HEK293 (cell line): Measurements from ENCODE around the gene NLGN1.

Experiments
- CTCF ChIA-PET: fragments of 350-600 bp; formaldehyde crosslinking; extraction: SDS; loops from one replicate; lab custom pipeline; 2021; ENCODE audit warnings: antibody characterized with exemption; lab: Yijun Ruan, JAX
- POLR2A ChIA-PET: fragments of 300-600 bp; formaldehyde crosslinking; extraction: SDS; loops from one replicate; lab custom pipeline; 2020; ENCODE audit warnings: antibody characterized with exemption, inconsistent platforms; lab: Yijun Ruan, JAX
- H3K27ac ChIP-seq: fragments of 200-500 bp; sonication (Bioruptor generic); 2 replicates; pipeline ENCODE4 v1.5.1; 2014; ENCODE audit warnings: low read depth, low read length, control low read depth, inconsistent platforms; ENCODE audit errors: extremely low read depth
- H3K36me3 ChIP-seq, 2 experiments: fragments of 200-500 bp in 1 of 2; sonication (Bioruptor generic) in 1 of 2; 1 replicate in 1 of 2; 2 replicates in 1 of 2; pipeline ENCODE4 v1.5.1; 2014 to 2017; ENCODE audit warnings: inconsistent platforms in 2 of 2, low read length in 2 of 2; ENCODE audit not compliant: control insufficient read depth in 2 of 2, insufficient read depth in 1 of 2
- H3K4me1 ChIP-seq: fragments of 200-500 bp; sonication (Bioruptor generic); 2 replicates; pipeline ENCODE4 v1.5.1; 2014; ENCODE audit warnings: mild to moderate bottlenecking, low read length, inconsistent platforms; ENCODE audit not compliant: control insufficient read depth, insufficient read depth
- H3K4me3 ChIP-seq: 2 replicates; pipeline ENCODE4 v1.5.1; 2011; ENCODE audit warnings: low read depth, mild to moderate bottlenecking, control low read depth, low read length, moderate library complexity
- H3K9me3 ChIP-seq: fragments of 200-500 bp; sonication (Bioruptor generic); 2 replicates; pipeline ENCODE4 v1.5.1; 2014; ENCODE audit warnings: low read depth, low read length, inconsistent platforms; ENCODE audit not compliant: control insufficient read depth, insufficient read depth
- ATF2 ChIP-seq: fragments of 450-650 bp; formaldehyde crosslinking; IDR thresholded peaks from 2 replicates; pipeline ENCODE4 v1.5.1; 2016; ENCODE audit warnings: missing biosample characterization, missing genetic modification characterization, low read depth
- KLF9 ChIP-seq: fragments of 450-650 bp; formaldehyde crosslinking; IDR thresholded peaks from 2 replicates; pipeline ENCODE4 v1.5.1; 2016; ENCODE audit warnings: missing biosample characterization, missing genetic modification characterization, low read depth
- PRDM1 ChIP-seq: fragments of 450-650 bp; formaldehyde crosslinking; IDR thresholded peaks from 2 replicates; pipeline ENCODE4; 2016; ENCODE audit warnings: missing biosample characterization, missing genetic modification characterization
- ZNF155 ChIP-seq: fragments of 450-650 bp; formaldehyde crosslinking; IDR thresholded peaks from 2 replicates; pipeline ENCODE4 v1.5.1; 2016; ENCODE audit warnings: missing biosample characterization, missing genetic modification characterization
- ZNF175 ChIP-seq: fragments of 450-650 bp; formaldehyde crosslinking; IDR thresholded peaks from 2 replicates; pipeline ENCODE4 v1.5.1; 2016; ENCODE audit warnings: missing biosample characterization, missing genetic modification characterization
- ZNF274 ChIP-seq, 2 experiments: fragments of 200-500 bp in 1 of 2; fragments of 450-650 bp in 1 of 2; sonication (Bioruptor generic) in 1 of 2; formaldehyde crosslinking in 1 of 2; IDR thresholded peaks; 2 replicates each; pipeline versions ENCODE4 v1.5.1 to v1.6.1; 2014 to 2016; ENCODE audit warnings: borderline replicate concordance in 1 of 2, inconsistent platforms in 1 of 2, low read length in 1 of 2, missing biosample characterization in 1 of 2, missing genetic modification characterization in 1 of 2
- ZNF292 ChIP-seq: fragments of 450-650 bp; formaldehyde crosslinking; IDR thresholded peaks from 2 replicates; pipeline ENCODE4 v1.5.1; 2016; ENCODE audit warnings: low read depth, missing biosample characterization, missing genetic modification characterization, borderline replicate concordance
- ZNF350 ChIP-seq: fragments of 450-650 bp; formaldehyde crosslinking; IDR thresholded peaks from 2 replicates; pipeline ENCODE4 v1.5.0; 2017; ENCODE audit warnings: missing biosample characterization, mild to moderate bottlenecking, missing genetic modification characterization
- ZNF366 ChIP-seq: fragments of 450-650 bp; formaldehyde crosslinking; conservative IDR thresholded peaks from 2 replicates; pipeline ENCODE4 v1.5.1; 2016; ENCODE audit warnings: missing biosample characterization, missing genetic modification characterization
- ZNF548 ChIP-seq: fragments of 450-650 bp; formaldehyde crosslinking; IDR thresholded peaks from 2 replicates; pipeline ENCODE4 v1.5.1; 2016; ENCODE audit warnings: missing biosample characterization, missing genetic modification characterization
- ZNF560 ChIP-seq: fragments of 450-650 bp; formaldehyde crosslinking; IDR thresholded peaks from 2 replicates; pipeline ENCODE4 v1.5.1; 2017; ENCODE audit warnings: missing biosample characterization, missing genetic modification characterization, borderline replicate concordance
- ZNF610 ChIP-seq: fragments of 450-650 bp; formaldehyde crosslinking; IDR thresholded peaks from 2 replicates; pipeline ENCODE4 v1.5.1; 2016; ENCODE audit warnings: missing biosample characterization, missing genetic modification characterization, borderline replicate concordance
- ZNF677 ChIP-seq: fragments of 450-650 bp; IDR thresholded peaks from 2 replicates; pipeline ENCODE4 v1.5.0; 2018; ENCODE audit warnings: missing biosample characterization, mild to moderate bottlenecking, missing genetic modification characterization, moderate library complexity
- ZNF837 ChIP-seq: fragments of 450-650 bp; formaldehyde crosslinking; IDR thresholded peaks from 2 replicates; pipeline ENCODE4 v1.5.1; 2016; ENCODE audit warnings: missing biosample characterization, missing genetic modification characterization
- ZSCAN16 ChIP-seq: fragments of 450-650 bp; formaldehyde crosslinking; IDR thresholded peaks from 2 replicates; pipeline ENCODE4 v1.5.1; 2016; ENCODE audit warnings: missing biosample characterization, missing genetic modification characterization
- TF ChIP-seq, protein P1 (sequence below): fragments of 450-650 bp; formaldehyde crosslinking; IDR thresholded peaks from 2 replicates; pipeline ENCODE4 v1.5.1; 2016; ENCODE audit warnings: missing biosample characterization, missing genetic modification characterization
- TF ChIP-seq, protein P2 (sequence below): fragments of 450-650 bp; formaldehyde crosslinking; IDR thresholded peaks from 2 replicates; pipeline ENCODE4 v1.5.1; 2016; ENCODE audit warnings: missing biosample characterization, missing genetic modification characterization, borderline replicate concordance
- TF ChIP-seq, protein P3 (sequence below): fragments of 450-650 bp; formaldehyde crosslinking; optimal IDR thresholded peaks from 2 replicates; pipeline ENCODE3; 2016; ENCODE audit warnings: missing biosample characterization, mild to moderate bottlenecking, missing genetic modification characterization

The NLGN1 gene

DNA sequence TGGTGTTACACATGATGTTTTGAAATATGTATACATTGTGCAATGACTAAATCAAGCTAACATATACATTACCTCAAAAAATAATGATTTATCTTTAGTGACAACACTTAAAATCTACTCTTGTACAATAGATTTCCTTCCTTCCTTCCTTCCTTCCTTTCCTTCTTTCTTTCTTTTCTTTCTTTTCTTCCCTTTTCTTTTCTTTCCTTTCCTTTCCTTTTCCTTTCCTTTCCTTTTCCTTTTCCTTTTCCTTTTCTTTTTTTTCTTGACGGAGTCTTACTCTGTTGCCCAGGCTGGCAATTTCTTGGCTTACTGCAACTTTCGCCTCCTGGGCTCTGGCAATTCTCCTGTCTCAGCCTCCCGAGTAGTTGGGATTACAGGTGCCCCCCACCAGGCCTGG is 170.5 kb downstream of the NLGN1 start:
- CTCF ChIA-PET = interaction anchor here (0.7 to 0.9 kb wide), 2 partner anchors 157 to 164 kb away, joined by 3 read pairs; no protein-coding TSS in a partner anchor
- Histone ChIP-seq H3K36me3 (no peaks in the 10 kb centered on the region), H3K9me3 (no peaks in the 10 kb centered on the region), H3K4me3 (no peak overlapping the region)
- TF ChIP-seq ZNF560 (no peak), ZNF274 (IDR thresholded peaks at IDR 0.05; ENCODE audit: low read length) (no peak), ZNF274 (tag by site-specific recombination; IDR thresholded peaks at IDR 0.05; ENCODE audit: borderline replicate concordance) (no peak), PRDM1 (tag by site-specific recombination) (peak; percentile 98), KLF9 (no peak), ZNF837 (tag by site-specific recombination) (no peak), ZNF155 (tag by site-specific recombination) (no peak), ZNF366 (tag by site-specific recombination) (peak; percentile 47; the same call in 1 of the 2 replicates), ZNF292 (tag by site-specific recombination) (no peak), ZSCAN16 (no peak), ZNF175 (tag by site-specific recombination) (no peak), ZNF548 (no peak), ZNF350 (tag by site-specific recombination) (no peak), ZNF677 (no peak), ZNF610 (no peak), ATF2 (tag by site-specific recombination) (no peak)
- TF ChIP-seq, protein P1, sequence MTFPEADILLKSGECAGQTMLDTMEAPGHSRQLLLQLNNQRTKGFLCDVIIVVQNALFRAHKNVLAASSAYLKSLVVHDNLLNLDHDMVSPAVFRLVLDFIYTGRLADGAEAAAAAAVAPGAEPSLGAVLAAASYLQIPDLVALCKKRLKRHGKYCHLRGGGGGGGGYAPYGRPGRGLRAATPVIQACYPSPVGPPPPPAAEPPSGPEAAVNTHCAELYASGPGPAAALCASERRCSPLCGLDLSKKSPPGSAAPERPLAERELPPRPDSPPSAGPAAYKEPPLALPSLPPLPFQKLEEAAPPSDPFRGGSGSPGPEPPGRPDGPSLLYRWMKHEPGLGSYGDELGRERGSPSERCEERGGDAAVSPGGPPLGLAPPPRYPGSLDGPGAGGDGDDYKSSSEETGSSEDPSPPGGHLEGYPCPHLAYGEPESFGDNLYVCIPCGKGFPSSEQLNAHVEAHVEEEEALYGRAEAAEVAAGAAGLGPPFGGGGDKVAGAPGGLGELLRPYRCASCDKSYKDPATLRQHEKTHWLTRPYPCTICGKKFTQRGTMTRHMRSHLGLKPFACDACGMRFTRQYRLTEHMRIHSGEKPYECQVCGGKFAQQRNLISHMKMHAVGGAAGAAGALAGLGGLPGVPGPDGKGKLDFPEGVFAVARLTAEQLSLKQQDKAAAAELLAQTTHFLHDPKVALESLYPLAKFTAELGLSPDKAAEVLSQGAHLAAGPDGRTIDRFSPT (tag by site-specific recombination) = no peak
- TF ChIP-seq, protein P2, sequence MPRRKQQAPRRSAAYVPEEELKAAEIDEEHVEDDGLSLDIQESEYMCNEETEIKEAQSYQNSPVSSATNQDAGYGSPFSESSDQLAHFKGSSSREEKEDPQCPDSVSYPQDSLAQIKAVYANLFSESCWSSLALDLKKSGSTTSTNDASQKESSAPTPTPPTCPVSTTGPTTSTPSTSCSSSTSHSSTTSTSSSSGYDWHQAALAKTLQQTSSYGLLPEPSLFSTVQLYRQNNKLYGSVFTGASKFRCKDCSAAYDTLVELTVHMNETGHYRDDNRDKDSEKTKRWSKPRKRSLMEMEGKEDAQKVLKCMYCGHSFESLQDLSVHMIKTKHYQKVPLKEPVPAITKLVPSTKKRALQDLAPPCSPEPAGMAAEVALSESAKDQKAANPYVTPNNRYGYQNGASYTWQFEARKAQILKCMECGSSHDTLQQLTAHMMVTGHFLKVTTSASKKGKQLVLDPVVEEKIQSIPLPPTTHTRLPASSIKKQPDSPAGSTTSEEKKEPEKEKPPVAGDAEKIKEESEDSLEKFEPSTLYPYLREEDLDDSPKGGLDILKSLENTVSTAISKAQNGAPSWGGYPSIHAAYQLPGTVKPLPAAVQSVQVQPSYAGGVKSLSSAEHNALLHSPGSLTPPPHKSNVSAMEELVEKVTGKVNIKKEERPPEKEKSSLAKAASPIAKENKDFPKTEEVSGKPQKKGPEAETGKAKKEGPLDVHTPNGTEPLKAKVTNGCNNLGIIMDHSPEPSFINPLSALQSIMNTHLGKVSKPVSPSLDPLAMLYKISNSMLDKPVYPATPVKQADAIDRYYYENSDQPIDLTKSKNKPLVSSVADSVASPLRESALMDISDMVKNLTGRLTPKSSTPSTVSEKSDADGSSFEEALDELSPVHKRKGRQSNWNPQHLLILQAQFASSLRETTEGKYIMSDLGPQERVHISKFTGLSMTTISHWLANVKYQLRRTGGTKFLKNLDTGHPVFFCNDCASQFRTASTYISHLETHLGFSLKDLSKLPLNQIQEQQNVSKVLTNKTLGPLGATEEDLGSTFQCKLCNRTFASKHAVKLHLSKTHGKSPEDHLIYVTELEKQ (tag by site-specific recombination) = no peak
- TF ChIP-seq, protein P3, sequence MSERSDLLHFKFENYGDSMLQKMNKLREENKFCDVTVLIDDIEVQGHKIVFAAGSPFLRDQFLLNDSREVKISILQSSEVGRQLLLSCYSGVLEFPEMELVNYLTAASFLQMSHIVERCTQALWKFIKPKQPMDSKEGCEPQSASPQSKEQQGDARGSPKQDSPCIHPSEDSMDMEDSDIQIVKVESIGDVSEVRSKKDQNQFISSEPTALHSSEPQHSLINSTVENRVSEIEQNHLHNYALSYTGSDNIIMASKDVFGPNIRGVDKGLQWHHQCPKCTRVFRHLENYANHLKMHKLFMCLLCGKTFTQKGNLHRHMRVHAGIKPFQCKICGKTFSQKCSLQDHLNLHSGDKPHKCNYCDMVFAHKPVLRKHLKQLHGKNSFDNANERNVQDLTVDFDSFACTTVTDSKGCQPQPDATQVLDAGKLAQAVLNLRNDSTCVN (tag by site-specific recombination) = no peak
- TF ChIP-seq, all 188 proteins: peak for 2
- POLR2A ChIA-PET = no interaction called here
- Histone ChIP-seq H3K4me1 (no peaks in the 10 kb centered on the region), H3K27ac (no peak overlapping the region)
